Islet of Langerhans (tissue), 1 donor: Measurements from ENCODE around the gene HAUS3.
"Not testable (repeated sequence)": the region's sequence is repeated elsewhere in the genome, so short reads cannot be mapped to it uniquely, and the experiment has no call there.

Experiments
- FAIRE-seq: peaks from one replicate; lab custom pipeline; 2011; peaks lifted over from hg19 to GRCh38; lab: Jason Lieb, UNC

Gene HAUS3

DNA sequence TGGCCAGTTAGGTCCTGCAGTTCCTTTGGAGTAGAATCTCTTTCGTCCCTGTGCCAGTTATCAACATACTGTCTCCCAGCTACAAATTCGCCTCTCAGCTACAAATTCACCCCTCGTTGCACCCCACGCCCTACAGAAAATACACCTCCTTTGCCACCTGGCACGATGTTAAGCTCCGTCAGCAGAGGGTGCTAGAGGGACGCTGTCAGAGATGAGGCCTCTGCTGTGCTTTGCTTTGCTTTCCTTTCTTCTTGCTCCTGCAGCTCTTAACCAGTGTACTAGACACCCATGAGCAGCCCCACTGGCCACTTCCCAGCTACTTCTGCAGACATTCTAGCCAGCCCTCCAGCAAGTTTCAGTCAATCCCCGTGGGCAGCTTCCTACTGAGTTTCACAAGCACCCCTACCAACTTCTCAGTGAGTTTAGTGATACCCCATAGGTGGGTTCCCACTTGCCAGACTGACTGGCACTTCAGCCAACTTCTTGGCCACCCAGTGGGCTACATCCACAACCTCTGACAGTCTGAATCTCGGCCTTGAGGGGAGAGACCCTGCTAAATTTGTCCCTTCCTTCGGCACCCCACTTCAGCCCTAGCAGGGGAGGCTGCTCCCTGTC, 21.8 kb downstream of the HAUS3 start:
- no peak for FAIRE-seq

DNA sequence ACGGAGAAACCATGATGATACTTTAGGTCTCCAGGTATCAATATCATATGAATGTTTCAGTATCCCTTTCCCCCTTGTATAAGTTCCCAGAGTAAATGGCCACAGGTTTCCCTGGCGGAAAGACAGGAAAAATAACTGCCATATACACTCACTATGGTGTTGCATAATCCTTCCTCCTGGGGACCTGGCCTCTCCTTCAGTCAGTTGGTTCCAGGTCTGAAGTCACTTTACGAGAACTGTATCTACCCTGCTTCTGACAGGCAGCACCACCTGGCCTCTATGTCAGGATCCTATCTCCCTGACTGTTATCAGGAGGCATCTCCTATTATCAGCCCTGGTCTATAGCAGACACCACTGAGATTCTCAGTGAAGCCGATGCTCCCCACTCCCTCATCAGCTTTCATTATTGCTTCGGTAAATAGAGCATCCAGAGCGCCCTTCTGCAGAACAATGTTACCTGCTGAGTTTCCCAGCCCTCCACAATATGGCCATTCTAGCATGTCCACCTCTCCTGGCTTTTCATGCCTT, 22.6 kb downstream of the HAUS3 start:
- FAIRE-seq = no peak

DNA sequence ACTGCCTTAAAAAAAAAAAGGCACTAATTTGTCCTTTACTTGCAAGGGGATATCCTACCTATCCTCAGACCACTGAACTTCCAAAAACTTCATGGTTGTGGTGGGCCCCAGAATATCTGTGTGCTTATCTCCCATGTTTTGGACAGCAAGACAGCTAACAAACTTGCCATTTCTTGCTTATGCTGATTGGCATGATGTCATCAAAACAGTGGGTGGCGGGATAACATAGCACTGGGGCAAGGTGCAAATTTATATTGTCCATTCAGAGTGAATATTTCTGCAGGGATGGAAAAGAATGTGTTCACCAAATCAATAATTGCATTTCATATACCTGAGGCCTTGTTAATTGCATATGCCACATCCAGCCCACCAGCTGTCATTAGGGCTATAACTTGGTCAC, 23.5 kb downstream of the HAUS3 start:
- no peak for FAIRE-seq

DNA sequence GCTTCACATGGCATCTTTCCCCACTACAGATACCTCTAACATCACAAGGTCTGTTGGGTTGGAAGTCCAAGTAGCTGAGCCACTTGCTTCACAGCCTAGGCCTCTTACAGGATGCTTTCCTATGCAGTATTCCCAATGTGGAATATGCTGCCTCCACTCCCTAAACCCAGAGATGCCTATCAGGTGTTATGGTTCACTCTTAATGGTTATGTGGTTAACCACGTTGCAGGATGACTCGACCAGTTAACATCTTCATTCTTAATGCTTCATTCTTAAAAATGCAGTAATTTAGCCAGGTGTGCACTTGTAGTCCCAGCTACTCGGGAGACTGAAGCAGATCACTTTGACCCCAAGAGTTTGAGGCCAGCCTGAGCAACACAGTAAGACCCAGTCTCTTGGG, 24.2 kb downstream of the HAUS3 start:
- FAIRE-seq = no peak

DNA sequence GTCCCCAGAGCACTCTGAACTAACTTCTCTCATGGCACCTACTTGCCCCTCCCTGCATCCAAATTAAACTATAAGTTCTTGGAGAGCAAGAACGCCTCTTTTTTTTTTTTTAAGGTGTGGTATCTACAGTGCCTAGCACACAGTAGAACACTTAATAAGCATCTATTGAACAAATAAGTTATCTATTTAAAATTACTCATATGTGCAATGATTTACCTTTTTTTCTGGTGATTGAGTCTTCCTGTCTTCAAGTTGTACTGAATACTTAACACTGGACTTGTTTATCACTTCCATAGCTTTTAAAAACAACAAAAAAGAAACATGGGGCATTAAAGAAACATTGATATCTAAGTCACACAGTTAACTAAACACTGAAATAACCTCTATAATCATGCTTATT, 29.1 kb downstream of the HAUS3 start:
- FAIRE-seq = no peak

DNA sequence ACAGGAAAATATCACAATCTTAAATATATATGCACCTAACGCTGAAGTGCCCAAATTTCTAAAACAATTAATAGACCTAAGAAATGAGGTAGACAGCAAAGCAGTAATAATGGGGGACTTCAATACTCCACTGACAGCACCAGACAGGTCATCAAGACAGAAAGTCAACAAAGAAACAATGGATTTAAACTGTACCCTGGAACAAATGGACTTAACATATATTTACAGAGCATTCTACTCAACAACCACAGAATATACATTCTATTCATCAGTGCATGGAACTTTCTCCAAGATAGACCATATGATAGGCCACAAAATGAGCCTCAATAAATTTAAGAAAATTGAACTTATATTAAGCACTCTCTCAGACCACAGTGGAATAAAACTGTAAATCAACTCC, 39.1 kb downstream of the HAUS3 start:
- not testable (repeated sequence) for FAIRE-seq

DNA sequence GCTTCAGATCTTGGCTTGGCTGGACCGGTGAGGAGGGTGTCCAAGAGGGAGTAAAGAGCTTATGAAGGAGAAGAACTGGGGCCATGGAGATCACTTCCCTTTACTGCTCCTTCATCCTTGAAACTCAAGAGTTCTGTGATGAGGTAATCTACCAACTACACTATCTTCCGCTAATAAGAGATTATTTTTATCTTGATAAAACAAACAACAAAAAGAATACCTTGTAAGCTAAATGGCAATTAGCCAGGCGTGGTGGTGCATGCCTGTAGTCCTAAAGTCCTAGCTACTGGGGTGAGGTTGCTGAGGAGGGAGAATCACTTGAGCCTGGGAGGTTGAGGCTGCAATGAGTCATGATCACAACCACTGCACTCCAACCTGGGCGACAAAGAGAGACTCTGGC, 47.4 kb downstream of the HAUS3 start:
- no peak for FAIRE-seq

DNA sequence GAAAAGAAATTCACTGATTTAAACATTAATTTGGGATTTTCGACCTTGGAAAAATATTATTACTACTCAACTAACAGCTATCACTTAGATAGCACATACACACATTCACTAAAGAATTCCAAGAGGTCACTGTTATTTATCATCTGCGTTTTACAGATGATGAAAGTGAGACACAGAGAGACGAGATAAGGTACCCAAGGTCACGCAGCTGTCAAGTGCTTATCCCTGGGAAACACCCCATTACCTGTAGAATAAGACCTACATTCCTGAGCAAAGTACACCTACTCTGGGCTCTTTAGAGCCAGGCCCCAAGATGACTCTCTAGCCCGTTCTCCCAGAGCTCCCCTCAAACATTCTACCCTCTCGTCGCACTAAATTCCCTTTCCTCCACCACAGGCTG, 48.6 kb downstream of the HAUS3 start:
- FAIRE-seq = no peak

DNA sequence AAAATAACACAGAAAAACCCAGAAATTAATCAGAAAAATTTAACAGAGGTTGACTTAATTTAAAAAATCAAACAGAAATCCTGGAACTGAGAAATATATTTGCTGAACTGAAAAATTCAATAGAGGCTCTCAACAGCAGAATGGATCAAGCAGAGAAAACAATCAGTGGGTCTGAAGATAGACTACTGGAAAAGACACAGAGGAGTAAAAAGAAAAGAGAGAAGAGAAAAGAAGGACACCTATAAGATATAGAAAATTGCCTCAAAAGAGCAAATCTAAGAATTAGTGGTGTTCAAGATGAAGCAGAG, 55.1 kb downstream of the HAUS3 start:
- FAIRE-seq = peak; percentile 33

DNA sequence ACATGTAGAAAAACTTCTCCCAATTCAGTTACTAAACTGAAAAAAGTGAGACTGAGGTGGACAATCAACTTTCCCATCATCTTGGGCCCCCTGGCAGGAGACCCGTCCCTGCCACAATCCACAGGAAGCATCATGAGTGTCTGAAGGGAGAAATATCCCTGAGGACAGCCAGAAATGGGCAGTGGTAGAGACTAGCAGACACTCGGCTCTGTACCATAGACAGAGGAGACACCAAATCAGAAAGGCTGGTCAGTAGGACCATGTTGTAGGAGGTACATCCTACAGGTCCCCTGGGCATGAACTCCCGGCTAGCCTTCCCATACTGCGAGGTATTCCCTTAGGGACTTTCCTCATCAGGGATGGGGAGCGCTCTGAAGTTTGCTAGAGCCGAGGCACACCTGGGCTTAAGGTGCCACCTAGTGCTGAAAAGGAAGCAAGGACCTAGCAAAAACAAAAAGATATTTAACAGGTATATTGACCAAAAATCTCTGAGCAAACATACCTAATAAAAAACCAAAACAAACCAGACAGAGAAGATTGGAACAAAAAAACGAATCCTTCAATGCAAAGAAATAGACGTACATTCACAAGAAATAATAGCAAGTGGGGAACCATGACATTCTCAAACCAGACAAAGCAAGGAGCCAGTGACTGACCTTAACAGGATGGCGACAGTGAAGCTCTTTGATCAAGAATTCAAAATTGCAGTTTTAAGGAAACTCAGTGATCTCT, 55.6 kb downstream of the HAUS3 start:
- no peak for FAIRE-seq

DNA sequence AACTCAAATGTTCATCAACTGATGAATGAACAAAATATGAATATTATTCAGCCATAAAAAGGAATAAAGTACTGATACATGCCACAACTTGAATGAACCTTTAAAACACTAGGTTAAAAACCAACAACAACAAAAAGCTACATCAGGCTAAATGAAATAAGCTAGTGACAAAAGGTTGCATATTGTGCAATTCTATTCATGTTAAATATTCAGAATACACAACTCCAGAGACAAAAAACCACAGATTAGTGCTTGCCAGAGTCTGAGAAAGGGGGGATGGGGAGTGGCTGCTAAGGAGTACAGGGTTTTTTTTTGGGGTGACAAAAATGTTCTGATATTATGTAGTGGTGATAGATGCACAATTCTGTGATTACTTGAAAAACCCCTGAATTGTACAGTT, 58.5 kb downstream of the HAUS3 start:
- no peak for FAIRE-seq

DNA sequence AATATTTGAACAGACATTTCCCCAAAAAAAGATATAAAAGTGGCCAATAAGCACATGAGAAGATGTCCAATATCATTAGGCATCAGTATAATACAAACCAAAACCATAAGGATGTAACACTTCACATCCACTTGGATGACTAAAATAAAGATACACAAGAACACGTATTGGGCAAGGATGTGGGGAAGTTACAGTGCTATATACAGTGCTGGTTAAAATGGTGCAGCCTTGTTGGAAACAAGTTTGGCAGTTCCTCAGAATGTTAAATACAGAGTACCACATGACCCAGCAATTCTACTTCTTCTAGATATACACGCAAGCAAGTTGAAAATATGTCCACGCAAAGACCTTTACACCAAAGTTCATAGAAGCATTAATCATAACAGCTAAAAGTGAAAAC, 58.9 kb downstream of the HAUS3 start:
- no peak for FAIRE-seq

DNA sequence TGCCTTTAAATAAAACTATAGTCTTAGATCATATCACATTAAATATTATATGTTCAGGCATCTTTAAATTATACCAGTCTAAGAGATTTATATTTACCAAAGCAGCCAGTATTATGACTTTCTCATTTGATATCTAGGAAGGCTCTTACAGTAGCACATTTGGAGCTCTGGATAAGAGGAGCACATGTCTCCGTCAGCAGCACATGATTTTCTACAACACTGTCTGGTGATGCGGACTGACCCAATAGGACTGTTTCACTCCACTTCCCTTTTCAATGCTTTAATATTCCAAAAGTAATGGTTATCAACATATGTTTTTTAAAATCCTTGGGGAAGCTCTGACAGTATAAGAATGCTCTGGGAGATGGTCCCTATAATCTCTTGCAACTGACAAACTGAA, 61.5 kb downstream of the HAUS3 start:
- no peak for FAIRE-seq

DNA sequence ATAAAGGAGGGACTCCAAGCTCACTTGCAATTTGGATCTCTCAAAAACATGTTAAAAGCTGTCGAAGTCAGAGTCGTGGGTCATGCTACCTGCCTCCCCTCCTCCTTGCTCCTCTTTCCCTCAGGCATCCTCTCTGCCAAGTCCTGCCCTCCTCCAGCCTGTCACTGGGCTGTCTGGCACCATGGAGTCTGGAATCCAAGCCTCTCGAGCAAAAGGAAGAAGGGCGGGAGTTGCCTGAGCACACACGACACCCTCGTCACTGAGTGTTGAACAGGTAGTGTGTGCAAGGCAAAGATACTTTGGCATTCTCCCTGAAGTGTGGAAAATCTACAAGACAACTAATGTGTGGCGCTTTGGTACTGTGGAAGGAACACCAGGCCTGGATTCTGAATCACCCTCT, 62.2 kb downstream of the HAUS3 start:
- FAIRE-seq = no peak

DNA sequence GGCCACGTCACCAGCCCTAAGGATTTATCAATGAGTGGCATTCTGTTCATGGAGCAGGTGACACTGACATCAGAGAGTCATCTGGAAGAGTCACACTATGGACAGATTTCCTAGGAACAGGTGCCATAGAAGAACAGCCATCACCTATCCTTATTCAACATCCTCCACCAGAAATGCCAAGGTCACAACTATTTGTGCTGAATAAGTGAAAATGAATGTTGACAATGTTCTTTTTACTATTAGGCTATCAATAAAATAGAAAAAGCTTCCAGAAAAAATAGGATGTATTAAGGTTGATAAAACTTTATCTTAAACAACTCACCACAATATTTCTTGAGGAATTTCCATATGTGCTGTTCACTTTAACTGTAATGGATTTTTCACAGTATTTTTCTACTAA, 62.9 kb downstream of the HAUS3 start:
- FAIRE-seq = no peak
